HCT116 (cell line): ENCODE results near the gene MORN4.

Experiments
- EZH2 ChIP-seq: fragments of 200-600 bp; sonication (generic); IDR thresholded peaks from 2 replicates; pipeline ENCODE4 v1.6.1; 2017; ENCODE audit warnings: antibody characterized with exemption, mixed run types
- EZH2phosphoT487 ChIP-seq: fragments of 200-600 bp; IDR thresholded peaks from 2 replicates; pipeline ENCODE4 v1.6.1; 2018; ENCODE audit warnings: antibody characterized with exemption, borderline replicate concordance
- JUND ChIP-seq: IDR thresholded peaks from 2 replicates; pipeline ENCODE4 v1.6.1; 2012
- MAX ChIP-seq: IDR thresholded peaks from 2 replicates; pipeline ENCODE4 v1.6.1; 2012
- RAD21 ChIP-seq: IDR thresholded peaks from 2 replicates; pipeline ENCODE4 v1.6.1; 2012; ENCODE audit warnings: low read depth, mild to moderate bottlenecking
- YY1 ChIP-seq: IDR thresholded peaks from 2 replicates; pipeline ENCODE4 v1.6.1; 2011; ENCODE audit warnings: low read length, low read depth, moderate library complexity, mild to moderate bottlenecking; ENCODE audit not compliant: insufficient replicate concordance; ENCODE audit errors: extremely low read depth
- TF ChIP-seq, protein P1 (sequence below), 3 experiments: fragments of 200-600 bp in 1 of 3; sonication (generic) in 1 of 3; IDR thresholded peaks in 2 of 3; conservative IDR thresholded peaks in 1 of 3; 2 replicates each; pipeline ENCODE4 v1.5.1; 2012 to 2017; ENCODE audit warnings: low read depth in 2 of 3, low read length in 2 of 3, antibody characterized with exemption in 1 of 3, borderline replicate concordance in 1 of 3, control low read depth in 1 of 3, mild to moderate bottlenecking in 1 of 3, mixed read lengths in 1 of 3, mixed run types in 1 of 3, moderate library complexity in 1 of 3; ENCODE audit not compliant: insufficient read depth in 1 of 3
- TF ChIP-seq, protein P2 (sequence below): IDR thresholded peaks from 2 replicates; pipeline ENCODE4 v1.6.1; 2012; ENCODE audit warnings: low read depth

DNA sequence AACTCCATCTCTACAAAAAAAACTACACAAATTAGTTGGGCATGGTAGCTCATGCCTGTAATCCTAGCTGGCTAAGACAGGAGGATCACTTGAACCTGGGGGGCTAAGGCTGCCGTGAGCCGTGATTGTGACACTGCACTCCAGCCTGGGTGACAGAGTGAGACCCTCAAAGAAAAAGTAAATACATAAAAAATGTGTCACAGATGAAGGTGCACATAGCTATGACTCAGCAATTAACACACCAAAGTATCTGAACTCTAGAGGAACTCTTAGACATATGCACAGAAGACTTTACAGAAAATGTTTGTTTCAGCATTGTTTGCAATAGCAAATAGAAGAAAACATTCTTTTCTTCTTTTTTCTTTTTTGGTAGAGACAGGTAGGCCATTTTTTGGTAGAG, 35.5 kb downstream of the MORN4 start:
- no peak for TF ChIP-seq EZH2phosphoT487
- TF ChIP-seq, protein P1, sequence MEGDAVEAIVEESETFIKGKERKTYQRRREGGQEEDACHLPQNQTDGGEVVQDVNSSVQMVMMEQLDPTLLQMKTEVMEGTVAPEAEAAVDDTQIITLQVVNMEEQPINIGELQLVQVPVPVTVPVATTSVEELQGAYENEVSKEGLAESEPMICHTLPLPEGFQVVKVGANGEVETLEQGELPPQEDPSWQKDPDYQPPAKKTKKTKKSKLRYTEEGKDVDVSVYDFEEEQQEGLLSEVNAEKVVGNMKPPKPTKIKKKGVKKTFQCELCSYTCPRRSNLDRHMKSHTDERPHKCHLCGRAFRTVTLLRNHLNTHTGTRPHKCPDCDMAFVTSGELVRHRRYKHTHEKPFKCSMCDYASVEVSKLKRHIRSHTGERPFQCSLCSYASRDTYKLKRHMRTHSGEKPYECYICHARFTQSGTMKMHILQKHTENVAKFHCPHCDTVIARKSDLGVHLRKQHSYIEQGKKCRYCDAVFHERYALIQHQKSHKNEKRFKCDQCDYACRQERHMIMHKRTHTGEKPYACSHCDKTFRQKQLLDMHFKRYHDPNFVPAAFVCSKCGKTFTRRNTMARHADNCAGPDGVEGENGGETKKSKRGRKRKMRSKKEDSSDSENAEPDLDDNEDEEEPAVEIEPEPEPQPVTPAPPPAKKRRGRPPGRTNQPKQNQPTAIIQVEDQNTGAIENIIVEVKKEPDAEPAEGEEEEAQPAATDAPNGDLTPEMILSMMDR (IDR thresholded peaks at IDR 0.05 in 2 of 3, conservative IDR thresholded peaks at IDR 0.05 in 1 of 3; ENCODE audit: borderline replicate concordance in 1 of 3, insufficient read depth in 1 of 3, low read depth in 2 of 3, low read length in 2 of 3) = no peak
- TF ChIP-seq YY1 = no peak
- TF ChIP-seq JUND = no peak
- no peak for TF ChIP-seq EZH2
- no peak for TF ChIP-seq MAX
- TF ChIP-seq RAD21 = no peak
- TF ChIP-seq, protein P2, sequence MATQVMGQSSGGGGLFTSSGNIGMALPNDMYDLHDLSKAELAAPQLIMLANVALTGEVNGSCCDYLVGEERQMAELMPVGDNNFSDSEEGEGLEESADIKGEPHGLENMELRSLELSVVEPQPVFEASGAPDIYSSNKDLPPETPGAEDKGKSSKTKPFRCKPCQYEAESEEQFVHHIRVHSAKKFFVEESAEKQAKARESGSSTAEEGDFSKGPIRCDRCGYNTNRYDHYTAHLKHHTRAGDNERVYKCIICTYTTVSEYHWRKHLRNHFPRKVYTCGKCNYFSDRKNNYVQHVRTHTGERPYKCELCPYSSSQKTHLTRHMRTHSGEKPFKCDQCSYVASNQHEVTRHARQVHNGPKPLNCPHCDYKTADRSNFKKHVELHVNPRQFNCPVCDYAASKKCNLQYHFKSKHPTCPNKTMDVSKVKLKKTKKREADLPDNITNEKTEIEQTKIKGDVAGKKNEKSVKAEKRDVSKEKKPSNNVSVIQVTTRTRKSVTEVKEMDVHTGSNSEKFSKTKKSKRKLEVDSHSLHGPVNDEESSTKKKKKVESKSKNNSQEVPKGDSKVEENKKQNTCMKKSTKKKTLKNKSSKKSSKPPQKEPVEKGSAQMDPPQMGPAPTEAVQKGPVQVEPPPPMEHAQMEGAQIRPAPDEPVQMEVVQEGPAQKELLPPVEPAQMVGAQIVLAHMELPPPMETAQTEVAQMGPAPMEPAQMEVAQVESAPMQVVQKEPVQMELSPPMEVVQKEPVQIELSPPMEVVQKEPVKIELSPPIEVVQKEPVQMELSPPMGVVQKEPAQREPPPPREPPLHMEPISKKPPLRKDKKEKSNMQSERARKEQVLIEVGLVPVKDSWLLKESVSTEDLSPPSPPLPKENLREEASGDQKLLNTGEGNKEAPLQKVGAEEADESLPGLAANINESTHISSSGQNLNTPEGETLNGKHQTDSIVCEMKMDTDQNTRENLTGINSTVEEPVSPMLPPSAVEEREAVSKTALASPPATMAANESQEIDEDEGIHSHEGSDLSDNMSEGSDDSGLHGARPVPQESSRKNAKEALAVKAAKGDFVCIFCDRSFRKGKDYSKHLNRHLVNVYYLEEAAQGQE = no peak
